Measurements from ENCODE around the gene CDKAL1.

The CDKAL1 gene

DNA sequence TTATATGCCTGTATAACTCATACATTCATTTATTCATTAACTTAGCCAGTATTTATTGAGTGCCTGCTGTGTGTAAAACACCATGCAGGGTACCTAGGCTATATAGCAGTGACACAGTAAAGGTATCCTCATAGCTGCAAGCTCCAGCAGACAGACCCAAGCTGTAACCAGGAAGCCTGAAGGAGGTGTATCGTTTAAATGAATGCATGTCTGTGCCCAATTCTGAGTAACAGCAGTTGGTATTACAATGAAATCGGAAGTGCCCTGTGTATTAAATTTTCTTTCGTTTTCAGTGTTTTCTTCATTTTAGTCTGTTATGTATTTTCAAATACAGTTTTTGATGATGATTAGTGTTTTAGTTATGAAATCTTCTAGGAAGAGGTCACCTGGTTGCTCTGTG is 573.5 kb downstream of the CDKAL1 start:
- Histone ChIP-seq H3K27ac (ENCODE audit: low read length) (no peak overlapping the region), H3K9me3 (ENCODE audit: insufficient read depth, low read length) (no peaks in the 10 kb centered on the region), H3K36me3 (replicated peaks; ENCODE audit: low read depth, low read length) (no peaks in the 10 kb centered on the region), H2AFZ (ENCODE audit: low read depth, low read length) (no peak overlapping the region), H3K4me2 (ENCODE audit: low read length) (no peak overlapping the region), H3K79me2 (ENCODE audit: low read length) (no peaks in the 10 kb centered on the region), H3K27me3 (ENCODE audit: low read depth, low read length) (no peaks in the 10 kb centered on the region), H4K20me1 (ENCODE audit: insufficient read depth, low read length) (no peaks in the 10 kb centered on the region), H3K9ac (ENCODE audit: low read length) (no peak overlapping the region), H3K4me3 (ENCODE audit: low read length) (no peak overlapping the region), H3K4me1 (ENCODE audit: low read length) (no peaks in the 10 kb centered on the region)
- TF ChIP-seq, protein P1, sequence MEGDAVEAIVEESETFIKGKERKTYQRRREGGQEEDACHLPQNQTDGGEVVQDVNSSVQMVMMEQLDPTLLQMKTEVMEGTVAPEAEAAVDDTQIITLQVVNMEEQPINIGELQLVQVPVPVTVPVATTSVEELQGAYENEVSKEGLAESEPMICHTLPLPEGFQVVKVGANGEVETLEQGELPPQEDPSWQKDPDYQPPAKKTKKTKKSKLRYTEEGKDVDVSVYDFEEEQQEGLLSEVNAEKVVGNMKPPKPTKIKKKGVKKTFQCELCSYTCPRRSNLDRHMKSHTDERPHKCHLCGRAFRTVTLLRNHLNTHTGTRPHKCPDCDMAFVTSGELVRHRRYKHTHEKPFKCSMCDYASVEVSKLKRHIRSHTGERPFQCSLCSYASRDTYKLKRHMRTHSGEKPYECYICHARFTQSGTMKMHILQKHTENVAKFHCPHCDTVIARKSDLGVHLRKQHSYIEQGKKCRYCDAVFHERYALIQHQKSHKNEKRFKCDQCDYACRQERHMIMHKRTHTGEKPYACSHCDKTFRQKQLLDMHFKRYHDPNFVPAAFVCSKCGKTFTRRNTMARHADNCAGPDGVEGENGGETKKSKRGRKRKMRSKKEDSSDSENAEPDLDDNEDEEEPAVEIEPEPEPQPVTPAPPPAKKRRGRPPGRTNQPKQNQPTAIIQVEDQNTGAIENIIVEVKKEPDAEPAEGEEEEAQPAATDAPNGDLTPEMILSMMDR (IDR thresholded peaks at IDR 0.05; ENCODE audit: low read depth, low read length), result no peak
- TF ChIP-seq EZH2phosphoT487 (IDR thresholded peaks at IDR 0.05; ENCODE audit: low read depth), result no peak

DNA sequence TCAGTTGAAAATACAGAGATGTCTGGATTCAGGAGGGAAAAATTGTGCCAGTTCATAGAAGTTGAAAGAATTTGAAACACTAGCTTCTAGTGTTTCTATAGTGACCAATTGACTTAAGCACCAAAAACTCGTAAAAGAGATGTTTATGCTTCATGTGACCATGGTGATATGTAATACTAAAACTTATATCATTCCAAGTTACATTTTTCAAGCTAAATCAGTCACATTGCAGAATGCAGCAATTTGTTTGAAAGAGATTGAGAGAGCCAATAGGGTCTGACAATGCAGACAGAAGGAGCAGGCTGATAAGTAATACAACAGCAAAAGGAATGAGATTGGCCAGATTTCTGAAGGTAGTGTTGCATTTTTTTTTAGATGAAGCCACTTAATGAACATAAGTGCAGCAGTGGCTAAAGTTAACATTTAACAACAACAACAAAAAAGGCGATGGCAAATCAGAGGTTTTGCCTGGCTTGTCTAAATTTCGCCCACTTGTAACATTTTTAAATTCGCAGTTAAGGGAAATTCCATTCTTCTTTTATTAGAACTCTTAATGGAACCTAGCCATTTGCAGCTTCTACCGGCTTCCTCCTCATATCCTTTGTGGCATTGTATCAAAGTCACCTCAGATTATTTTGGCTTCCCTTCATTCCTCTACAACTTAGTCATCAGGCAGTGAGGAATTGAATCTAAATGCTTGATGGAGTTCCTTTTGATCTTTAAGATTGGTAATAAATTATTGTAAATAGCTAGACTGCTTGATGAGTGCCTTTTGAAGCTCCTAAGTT is 575.3 kb downstream of the CDKAL1 start:
- no peaks in the 10 kb centered on the region for H3K9me3 ChIP-seq (ENCODE audit: insufficient read depth, low read length)
- no peaks in the 10 kb centered on the region for H3K36me3 ChIP-seq (replicated peaks; ENCODE audit: low read depth, low read length)
- no peaks in the 10 kb centered on the region for H3K4me1 ChIP-seq (ENCODE audit: low read length)
- no peak overlapping the region for H2AFZ ChIP-seq (ENCODE audit: low read depth, low read length)
- H3K4me2 ChIP-seq (ENCODE audit: low read length), result no peak overlapping the region
- H3K9ac ChIP-seq (ENCODE audit: low read length), result no peak overlapping the region
- H3K27ac ChIP-seq (ENCODE audit: low read length), result no peak overlapping the region
- no peaks in the 10 kb centered on the region for H3K27me3 ChIP-seq (ENCODE audit: low read depth, low read length)
- no peaks in the 10 kb centered on the region for H3K79me2 ChIP-seq (ENCODE audit: low read length)
- H3K4me3 ChIP-seq (ENCODE audit: low read length), result no peak overlapping the region
- H4K20me1 ChIP-seq (ENCODE audit: insufficient read depth, low read length), result no peaks in the 10 kb centered on the region
- TF ChIP-seq, protein P1 (IDR thresholded peaks at IDR 0.05; ENCODE audit: low read depth, low read length), result no peak
- no peak for TF ChIP-seq EZH2phosphoT487 (IDR thresholded peaks at IDR 0.05; ENCODE audit: low read depth)

DNA sequence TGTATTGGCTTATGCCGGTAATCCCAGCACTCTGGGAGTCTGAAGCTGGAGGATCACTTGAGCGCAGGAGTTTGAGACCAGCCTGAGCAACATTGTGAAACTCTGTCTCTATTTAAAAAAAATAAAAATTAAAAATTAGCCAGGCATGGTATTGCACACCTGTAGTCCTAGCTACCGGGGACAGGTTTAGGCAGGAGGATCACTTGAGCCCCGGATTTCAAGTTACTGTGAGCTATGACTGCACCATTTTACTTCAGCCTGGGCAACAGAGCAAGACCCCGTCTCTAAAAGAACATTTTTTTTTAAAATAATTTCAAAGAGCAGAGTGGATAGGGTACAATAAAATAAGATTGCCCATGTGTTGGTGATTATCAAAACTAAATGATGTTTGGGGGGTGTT is 576.4 kb downstream of the CDKAL1 start:
- H3K27me3 ChIP-seq (ENCODE audit: low read depth, low read length), result no peaks in the 10 kb centered on the region
- no peak overlapping the region for H3K4me3 ChIP-seq (ENCODE audit: low read length)
- no peaks in the 10 kb centered on the region for H3K4me1 ChIP-seq (ENCODE audit: low read length)
- H3K9me3 ChIP-seq (ENCODE audit: insufficient read depth, low read length), result no peaks in the 10 kb centered on the region
- H4K20me1 ChIP-seq (ENCODE audit: insufficient read depth, low read length), result no peaks in the 10 kb centered on the region
- no peaks in the 10 kb centered on the region for H3K36me3 ChIP-seq (replicated peaks; ENCODE audit: low read depth, low read length)
- H3K79me2 ChIP-seq (ENCODE audit: low read length), result no peaks in the 10 kb centered on the region
- H3K4me2 ChIP-seq (ENCODE audit: low read length), result no peak overlapping the region
- H3K9ac ChIP-seq (ENCODE audit: low read length), result no peak overlapping the region
- H3K27ac ChIP-seq (ENCODE audit: low read length), result no peak overlapping the region
- TF ChIP-seq, protein P1 (IDR thresholded peaks at IDR 0.05; ENCODE audit: low read depth, low read length), result no peak
- TF ChIP-seq EZH2phosphoT487 (IDR thresholded peaks at IDR 0.05; ENCODE audit: low read depth), result no peak
- H2AFZ ChIP-seq (ENCODE audit: low read depth, low read length), result no peak overlapping the region

DNA sequence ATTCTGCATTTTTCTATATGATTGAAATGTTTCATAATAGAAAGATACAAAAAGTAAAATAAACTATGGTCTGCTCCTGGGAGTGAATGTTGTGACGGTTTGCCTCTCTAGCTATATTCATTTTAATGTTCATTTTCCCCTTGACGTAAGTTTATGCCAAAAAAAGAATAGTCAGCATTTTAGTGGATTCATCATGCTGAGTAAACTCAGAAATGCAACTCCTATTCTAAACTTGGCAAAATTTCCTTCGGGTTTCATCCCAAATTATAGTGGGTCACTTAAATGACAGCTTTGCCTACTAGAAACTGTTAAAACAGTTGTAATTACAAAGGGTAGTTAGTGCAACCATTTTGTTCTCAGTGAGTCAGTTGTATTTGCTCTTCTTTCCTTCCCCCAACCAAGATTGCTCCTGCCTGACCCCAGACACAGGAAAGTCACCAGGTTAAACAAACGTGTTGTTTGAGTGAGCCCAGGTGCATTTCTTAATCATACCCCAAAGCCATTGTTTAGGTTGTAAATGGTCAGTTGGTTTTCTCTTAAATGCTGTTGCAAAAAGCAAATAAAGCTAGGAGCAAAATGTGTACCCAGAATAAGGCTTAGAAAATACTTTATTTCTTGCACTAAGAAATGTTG is 577.0 kb downstream of the CDKAL1 start:
- Histone ChIP-seq H3K79me2 (ENCODE audit: low read length) (no peaks in the 10 kb centered on the region), H3K9me3 (ENCODE audit: insufficient read depth, low read length) (no peaks in the 10 kb centered on the region), H3K4me1 (ENCODE audit: low read length) (no peaks in the 10 kb centered on the region), H3K4me3 (ENCODE audit: low read length) (no peak overlapping the region), H3K27me3 (ENCODE audit: low read depth, low read length) (no peaks in the 10 kb centered on the region), H2AFZ (ENCODE audit: low read depth, low read length) (no peak overlapping the region), H3K4me2 (ENCODE audit: low read length) (no peak overlapping the region), H3K36me3 (replicated peaks; ENCODE audit: low read depth, low read length) (no peaks in the 10 kb centered on the region), H3K9ac (ENCODE audit: low read length) (no peak overlapping the region), H4K20me1 (ENCODE audit: insufficient read depth, low read length) (no peaks in the 10 kb centered on the region), H3K27ac (ENCODE audit: low read length) (no peak overlapping the region)
- TF ChIP-seq, protein P1 (IDR thresholded peaks at IDR 0.05; ENCODE audit: low read depth, low read length), result no peak
- TF ChIP-seq EZH2phosphoT487 (IDR thresholded peaks at IDR 0.05; ENCODE audit: low read depth), result no peak
